Mucosa of gallbladder (tissue), 1 donor: ENCODE results near the gene PARP1. TPM values are rescaled to one million over a fixed set of nuclear protein-coding genes. Genes with fewer than 3 reads are reported as not detected.
"Not testable (repeated sequence)": the region's sequence is repeated elsewhere in the genome, so short reads cannot be mapped to it uniquely, and the experiment has no call there.

ENCODE experiments used
- DNase-seq: peaks from one replicate; pipeline ENCODE4 v3.0.0-alpha.2; 2020; ENCODE audit warnings: low spot score
- total RNA-seq: library from RNA; stranded (reverse); gene quantifications from one replicate; pipeline ENCODE4 v1.2.1, GENCODE V29; 2021
- donor health status: DM: no; HTN: no; CAD: no.

Gene PARP1
- total RNA-seq, 1 donor from 2014 or later: 68.0 TPM

- no peak for DNase-seq
Measured at GRCh38 chr1:226355016-226355415, 52.9 kb downstream of the PARP1 start.

- no peak for DNase-seq
Measured at GRCh38 chr1:226353698-226354525, 54.0 kb downstream of the PARP1 start.

- no peak for DNase-seq
Measured at GRCh38 chr1:226351709-226352108, 56.2 kb downstream of the PARP1 start.

GRCh38 chr1:226350519-226350865 is 57.4 kb downstream of the PARP1 start:
- no peak for DNase-seq

GRCh38 chr1:226349801-226350518 is 57.9 kb downstream of the PARP1 start:
- DNase-seq: no peak

GRCh38 chr1:226349081-226349480 is 58.8 kb downstream of the PARP1 start:
- DNase-seq: no peak

- DNase-seq: no peak
Measured at GRCh38 chr1:226344441-226345259, 63.2 kb downstream of the PARP1 start.

- DNase-seq: no peak
Measured at GRCh38 chr1:226342656-226343055, 65.2 kb downstream of the PARP1 start.

GRCh38 chr1:226340111-226340510 is 67.8 kb downstream of the PARP1 start:
- DNase-seq: not testable (repeated sequence)

GRCh38 chr1:226337276-226337875 is 70.5 kb downstream of the PARP1 start:
- DNase-seq: no peak

GRCh38 chr1:226335661-226336060 is 72.2 kb downstream of the PARP1 start:
- DNase-seq: no peak

GRCh38 chr1:226332947-226333346 is 74.9 kb downstream of the PARP1 start:
- DNase-seq: no peak

- no peak for DNase-seq
Measured at GRCh38 chr1:226329237-226329636, 78.7 kb downstream of the PARP1 start.

GRCh38 chr1:226327761-226328162 is 80.1 kb downstream of the PARP1 start:
- DNase-seq: no peak

- no peak for DNase-seq
Measured at GRCh38 chr1:226325178-226325577, 82.7 kb downstream of the PARP1 start.

- no peak for DNase-seq
Measured at GRCh38 chr1:226324479-226324878, 83.4 kb downstream of the PARP1 start.

- DNase-seq: no peak
Measured at GRCh38 chr1:226322986-226323385, 84.9 kb downstream of the PARP1 start.

GRCh38 chr1:226320930-226321329 is 87.0 kb downstream of the PARP1 start:
- DNase-seq: no peak

GRCh38 chr1:226318471-226318870 is 89.4 kb downstream of the PARP1 start:
- DNase-seq: no peak

- no peak for DNase-seq
Measured at GRCh38 chr1:226314055-226314454, 93.8 kb downstream of the PARP1 start.

- no peak for DNase-seq
Measured at GRCh38 chr1:226312065-226312464, 95.8 kb downstream of the PARP1 start.

GRCh38 chr1:226311376-226311775 is 96.5 kb downstream of the PARP1 start:
- no peak for DNase-seq
